OCI-LY1 (cell line): Measurements from ENCODE around the gene TMEM233.

ENCODE experiments used
- H2AFZ ChIP-seq: fragments of 200-600 bp; sonication (generic), shearing (Covaris generic); 2 replicates; pipeline ENCODE4 v1.6.0; 2014; ENCODE audit warnings: antibody characterized with exemption, mild to moderate bottlenecking, low read length
- H3F3A ChIP-seq: fragments of 200-600 bp; sonication (generic), shearing (Covaris generic); 2 replicates; pipeline ENCODE4 v1.6.0; 2014; ENCODE audit warnings: mild to moderate bottlenecking, antibody characterized with exemption, low read length, moderate library complexity; ENCODE audit not compliant: insufficient read depth
- H3K27ac ChIP-seq: fragments of 200-600 bp; sonication (generic); 2 replicates; pipeline ENCODE4 v1.5.1; 2014; ENCODE audit warnings: low read length, mixed run types, mild to moderate bottlenecking, low read depth; ENCODE audit not compliant: poor library complexity, severe bottlenecking
- H3K27me3 ChIP-seq: fragments of 200-600 bp; sonication (generic); 2 replicates; pipeline ENCODE4 v1.6.0; 2014; ENCODE audit warnings: antibody characterized with exemption, mild to moderate bottlenecking, low read length, moderate library complexity; ENCODE audit not compliant: insufficient read depth
- H3K36me3 ChIP-seq: fragments of 200-600 bp; sonication (generic); 2 replicates; pipeline ENCODE4 v1.6.1; 2014; ENCODE audit warnings: mild to moderate bottlenecking, antibody characterized with exemption, low read length, moderate library complexity, mixed read lengths; ENCODE audit not compliant: insufficient read depth
- H3K4me1 ChIP-seq: fragments of 200-600 bp; sonication (generic); 2 replicates; pipeline ENCODE4 v1.5.1; 2014; ENCODE audit warnings: mild to moderate bottlenecking, low read length, moderate library complexity; ENCODE audit not compliant: insufficient read depth, severe bottlenecking
- H3K4me2 ChIP-seq: fragments of 200-600 bp; sonication (generic), shearing (Covaris generic); 2 replicates; pipeline ENCODE4 v1.6.1; 2014; ENCODE audit warnings: low read length
- H3K4me3 ChIP-seq: fragments of 200-600 bp; sonication (generic); 2 replicates; pipeline ENCODE4 v1.5.1; 2014; ENCODE audit warnings: low read length, low read depth, mild to moderate bottlenecking, mixed read lengths; ENCODE audit not compliant: poor library complexity, severe bottlenecking
- H3K79me2 ChIP-seq: fragments of 200-600 bp; shearing (Covaris generic); 2 replicates; pipeline ENCODE4 v1.6.1; 2016; ENCODE audit warnings: mixed run types, low read length, mixed read lengths; ENCODE audit not compliant: insufficient read depth
- H3K9ac ChIP-seq: fragments of 200-600 bp; sonication (generic), shearing (Covaris generic); 2 replicates; pipeline ENCODE4 v1.6.1; 2014; ENCODE audit warnings: mild to moderate bottlenecking, low read length, mixed read lengths
- H3K9me2 ChIP-seq: fragments of 200-600 bp; sonication (generic), shearing (Covaris generic); 2 replicates; pipeline ENCODE4 v1.6.1; 2014; ENCODE audit warnings: low read depth, mild to moderate bottlenecking, low read length, mixed read lengths
- H3K9me3 ChIP-seq: fragments of 200-600 bp; shearing (Covaris generic); 2 replicates; pipeline ENCODE4 v1.6.1; 2014; ENCODE audit warnings: low read length, mixed read lengths
- H4K20me1 ChIP-seq: fragments of 200-600 bp; sonication (generic), shearing (Covaris generic); 2 replicates; pipeline ENCODE4 v1.6.0; 2016; ENCODE audit warnings: mild to moderate bottlenecking, low read length; ENCODE audit not compliant: insufficient read depth
- EZH2 ChIP-seq: fragments of 200-600 bp; sonication (generic), shearing (Covaris generic); IDR thresholded peaks from 2 replicates; pipeline ENCODE4 v1.8.0; 2017; ENCODE audit warnings: borderline replicate concordance, mixed run types, mild to moderate bottlenecking, antibody characterized with exemption, low read length, moderate library complexity, mixed read lengths
- TF ChIP-seq, protein P1 (sequence below): fragments of 200-600 bp; sonication (generic), shearing (Covaris generic); IDR thresholded peaks from 2 replicates; pipeline ENCODE4 v1.5.1; 2017; ENCODE audit warnings: mild to moderate bottlenecking, antibody characterized with exemption, low read length, moderate library complexity, mixed read lengths

Gene TMEM233

DNA sequence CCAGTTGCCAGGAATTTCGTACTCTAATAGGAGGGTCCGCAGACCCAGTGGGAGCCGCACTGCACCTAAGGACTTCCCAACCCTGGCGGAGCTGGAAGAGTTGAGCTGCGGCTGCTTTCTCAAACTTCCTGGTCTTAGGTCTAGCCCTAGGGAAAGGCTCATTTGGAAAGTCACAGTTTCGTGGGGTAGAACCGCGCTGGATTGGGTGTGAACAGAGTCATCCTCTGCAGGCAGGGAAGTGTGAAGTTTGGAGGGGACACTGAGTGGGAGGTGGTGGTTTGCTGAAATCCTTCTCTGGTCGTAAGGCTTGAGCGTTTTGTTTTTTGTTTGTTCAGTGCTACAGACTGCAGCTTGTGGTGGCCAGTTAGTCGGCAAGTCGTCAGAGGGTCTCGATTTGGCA is 93.2 kb downstream of the TMEM233 start:
- Histone ChIP-seq H3K4me3 (no peak overlapping the region), H4K20me1 (no peaks in the 10 kb centered on the region)
- TF ChIP-seq, protein P1, sequence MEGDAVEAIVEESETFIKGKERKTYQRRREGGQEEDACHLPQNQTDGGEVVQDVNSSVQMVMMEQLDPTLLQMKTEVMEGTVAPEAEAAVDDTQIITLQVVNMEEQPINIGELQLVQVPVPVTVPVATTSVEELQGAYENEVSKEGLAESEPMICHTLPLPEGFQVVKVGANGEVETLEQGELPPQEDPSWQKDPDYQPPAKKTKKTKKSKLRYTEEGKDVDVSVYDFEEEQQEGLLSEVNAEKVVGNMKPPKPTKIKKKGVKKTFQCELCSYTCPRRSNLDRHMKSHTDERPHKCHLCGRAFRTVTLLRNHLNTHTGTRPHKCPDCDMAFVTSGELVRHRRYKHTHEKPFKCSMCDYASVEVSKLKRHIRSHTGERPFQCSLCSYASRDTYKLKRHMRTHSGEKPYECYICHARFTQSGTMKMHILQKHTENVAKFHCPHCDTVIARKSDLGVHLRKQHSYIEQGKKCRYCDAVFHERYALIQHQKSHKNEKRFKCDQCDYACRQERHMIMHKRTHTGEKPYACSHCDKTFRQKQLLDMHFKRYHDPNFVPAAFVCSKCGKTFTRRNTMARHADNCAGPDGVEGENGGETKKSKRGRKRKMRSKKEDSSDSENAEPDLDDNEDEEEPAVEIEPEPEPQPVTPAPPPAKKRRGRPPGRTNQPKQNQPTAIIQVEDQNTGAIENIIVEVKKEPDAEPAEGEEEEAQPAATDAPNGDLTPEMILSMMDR = no peak
- TF ChIP-seq EZH2 = no peak

GRCh38 chr12:119687406-119687805 is 93.8 kb downstream of the TMEM233 start:
- no peak overlapping the region for H3K9ac ChIP-seq
- no peaks in the 10 kb centered on the region for H3K27me3 ChIP-seq
- no peaks in the 10 kb centered on the region for H3F3A ChIP-seq
- H2AFZ ChIP-seq = no peak overlapping the region
- H3K79me2 ChIP-seq = no peaks in the 10 kb centered on the region
- no peaks in the 10 kb centered on the region for H4K20me1 ChIP-seq
- TF ChIP-seq EZH2 = no peak
- TF ChIP-seq, protein P1 = no peak
- no peak overlapping the region for H3K4me3 ChIP-seq
- H3K4me1 ChIP-seq = peaks cover 7% of the 10 kb centered on the region
- peaks cover 59% of the 10 kb centered on the region for H3K36me3 ChIP-seq
- no peaks in the 10 kb centered on the region for H3K9me3 ChIP-seq
- H3K4me2 ChIP-seq = no peak overlapping the region
- H3K27ac ChIP-seq = no peak overlapping the region
- no peaks in the 10 kb centered on the region for H3K9me2 ChIP-seq

More for the DNA sequence above, 93.2 kb downstream of the TMEM233 start:
- no peak overlapping the region for H3K27ac ChIP-seq
- no peaks in the 10 kb centered on the region for H3F3A ChIP-seq
- H3K27me3 ChIP-seq = no peaks in the 10 kb centered on the region
- H3K36me3 ChIP-seq = peaks cover 62% of the 10 kb centered on the region
- no peaks in the 10 kb centered on the region for H3K9me3 ChIP-seq
- no peaks in the 10 kb centered on the region for H3K79me2 ChIP-seq
- no peak overlapping the region for H2AFZ ChIP-seq
- no peaks in the 10 kb centered on the region for H3K9me2 ChIP-seq
- H3K9ac ChIP-seq = no peak overlapping the region
- no peak overlapping the region for H3K4me2 ChIP-seq
- peaks cover 13% of the 10 kb centered on the region for H3K4me1 ChIP-seq

DNA sequence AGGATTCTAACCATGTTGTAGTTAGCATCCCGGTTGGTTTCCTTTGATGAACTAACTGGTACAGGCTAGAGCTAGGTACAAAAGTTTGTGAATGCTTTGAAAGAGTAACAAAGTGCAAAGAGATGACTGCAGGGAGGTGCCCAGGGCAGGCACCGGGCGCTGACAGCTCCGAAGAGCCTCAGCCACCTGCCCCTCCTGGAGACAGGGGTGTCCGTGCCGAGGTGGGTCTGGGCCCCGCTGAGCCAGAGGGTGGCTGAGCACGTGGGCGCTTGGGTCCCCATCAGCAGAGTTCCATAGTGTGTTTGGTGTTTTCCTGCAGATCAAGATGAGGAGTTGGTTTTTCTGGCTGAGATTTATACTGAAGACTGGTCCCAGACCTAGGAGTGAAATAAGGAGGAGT is 94.3 kb downstream of the TMEM233 start:
- Histone ChIP-seq H3K36me3 (peaks cover 60% of the 10 kb centered on the region), H3K27me3 (no peaks in the 10 kb centered on the region), H3K27ac (no peak overlapping the region), H2AFZ (no peak overlapping the region), H3K9me3 (no peaks in the 10 kb centered on the region), H4K20me1 (no peaks in the 10 kb centered on the region), H3K4me2 (no peak overlapping the region), H3K4me1 (peaks cover 2% of the 10 kb centered on the region), H3K79me2 (no peaks in the 10 kb centered on the region), H3F3A (no peaks in the 10 kb centered on the region), H3K9me2 (no peaks in the 10 kb centered on the region), H3K9ac (no peak overlapping the region), H3K4me3 (no peak overlapping the region)
- TF ChIP-seq, protein P1 = no peak
- TF ChIP-seq EZH2 = no peak
